OCI-LY3 (cell line): ENCODE data around the gene DLG1.

Source experiments
- H2AFZ ChIP-seq: fragments of 200-600, 300-600 bp; shearing (Covaris generic); 2 replicates; pipeline ENCODE4 v1.6.0; 2014; ENCODE audit warnings: antibody characterized with exemption, low read depth, low read length
- H3K27ac ChIP-seq: fragments of 200-600, 300-600 bp; sonication (generic); 2 replicates; pipeline ENCODE4 v1.5.1; 2014; ENCODE audit warnings: mild to moderate bottlenecking, low read length, moderate library complexity, mixed read lengths
- H3K27me3 ChIP-seq: fragments of 200-600, 300-600 bp; sonication (generic); 2 replicates; pipeline ENCODE4 v1.6.1; 2014; ENCODE audit warnings: low read depth, low read length, mixed read lengths
- H3K36me3 ChIP-seq: fragments of 200-600, 300-600 bp; sonication (generic); replicated peaks from 2 replicates; pipeline ENCODE3; 2014; ENCODE audit warnings: low read depth, low read length, mixed read lengths
- H3K4me1 ChIP-seq: fragments of 300-600, 200-600 bp; sonication (generic); 2 replicates; pipeline ENCODE4 v1.6.1; 2014; ENCODE audit warnings: low read length, mixed read lengths
- H3K4me2 ChIP-seq: fragments of 200-600, 300-600 bp; sonication (generic); 2 replicates; pipeline ENCODE4 v1.6.1; 2014; ENCODE audit warnings: low read length, mixed read lengths
- H3K4me3 ChIP-seq: fragments of 300-600, 200-600 bp; sonication (generic); 2 replicates; pipeline ENCODE4 v1.5.1; 2014; ENCODE audit warnings: antibody characterized with exemption, mild to moderate bottlenecking, low read length, moderate library complexity
- H3K79me2 ChIP-seq: fragments of 300-600, 200-600 bp; shearing (Covaris generic); 2 replicates; pipeline ENCODE4 v1.6.1; 2014; ENCODE audit warnings: mild to moderate bottlenecking, low read length, mixed read lengths
- H3K9ac ChIP-seq: fragments of 300-600, 200-600 bp; shearing (Covaris generic); 2 replicates; pipeline ENCODE4 v1.6.0; 2014; ENCODE audit warnings: mild to moderate bottlenecking, low read length, moderate library complexity
- H3K9me3 ChIP-seq: fragments of 200-600, 300-600 bp; shearing (Covaris generic); 2 replicates; pipeline ENCODE4 v1.6.1; 2014; ENCODE audit warnings: low read length, mixed read lengths; ENCODE audit not compliant: insufficient read depth
- H4K20me1 ChIP-seq: fragments of 200-600, 300-600 bp; sonication (generic); 2 replicates; pipeline ENCODE4 v1.6.1; 2016; ENCODE audit warnings: low read length, mixed read lengths; ENCODE audit not compliant: insufficient read depth
- CTCF ChIP-seq: fragments of 200-600, 300-600 bp; sonication (generic); IDR thresholded peaks from 2 replicates; pipeline ENCODE4 v1.5.1; 2014; ENCODE audit warnings: antibody characterized with exemption, low read length, low read depth
- EZH2phosphoT487 ChIP-seq: fragments of 200-600 bp; shearing (Covaris generic); IDR thresholded peaks from 2 replicates; pipeline ENCODE4 v1.6.1; 2018; ENCODE audit warnings: antibody characterized with exemption, mixed run types, low read depth

DLG1 gene

GRCh38 chr3:197298341-197298944 lies at the start of gene DLG1:
Gene DLG1 (minus strand): TSS chr3:197298612. CDS start chr3:197297204, 1,408 bp downstream.
- H3K27me3 ChIP-seq, result peaks cover 31% of the 10 kb centered on the region
- peaks cover 18% of the 10 kb centered on the region for H3K79me2 ChIP-seq
- peaks cover 16% of the 10 kb centered on the region for H3K4me1 ChIP-seq
- peak within 1 kb of the TSS; percentile 89 for H2AFZ ChIP-seq
- peak within 1 kb of the TSS; percentile 91 for H3K4me3 ChIP-seq
- peaks cover 7% of the 10 kb centered on the region for H3K36me3 ChIP-seq
- H3K9me3 ChIP-seq, result no peaks in the 10 kb centered on the region
- peak within 1 kb of the TSS; percentile 92 for H3K9ac ChIP-seq
- peak within 1 kb of the TSS; percentile 77 for H3K27ac ChIP-seq
- TF ChIP-seq CTCF, result no peak
- no peak for TF ChIP-seq EZH2phosphoT487
- peak within 1 kb of the TSS; percentile 97 for H3K4me2 ChIP-seq
- no peaks in the 10 kb centered on the region for H4K20me1 ChIP-seq

GRCh38 chr3:197348014-197348413 lies 49.6 kb upstream of the DLG1 start:
- Histone ChIP-seq H3K4me2 (no peak overlapping the region), H3K4me3 (no peak overlapping the region), H3K27ac (no peak overlapping the region), H3K79me2 (no peaks in the 10 kb centered on the region), H3K27me3 (no peaks in the 10 kb centered on the region; the same call in 1 of the 2 replicates), H3K9ac (no peak overlapping the region), H2AFZ (no peak overlapping the region), H3K4me1 (no peaks in the 10 kb centered on the region), H4K20me1 (no peaks in the 10 kb centered on the region), H3K9me3 (no peaks in the 10 kb centered on the region), H3K36me3 (no peaks in the 10 kb centered on the region)
- TF ChIP-seq EZH2phosphoT487 (no peak), CTCF (no peak)

- Histone ChIP-seq H2AFZ (no peak overlapping the region), H3K27ac (no peak overlapping the region), H4K20me1 (no peaks in the 10 kb centered on the region), H3K9ac (no peak overlapping the region), H3K9me3 (no peaks in the 10 kb centered on the region), H3K36me3 (no peaks in the 10 kb centered on the region), H3K4me1 (no peaks in the 10 kb centered on the region), H3K79me2 (no peaks in the 10 kb centered on the region), H3K27me3 (no peaks in the 10 kb centered on the region), H3K4me2 (no peak overlapping the region), H3K4me3 (no peak overlapping the region)
- TF ChIP-seq CTCF (no peak), EZH2phosphoT487 (no peak)
These were observed 47.0 kb upstream of the DLG1 start for GRCh38 chr3:197345390-197345789.

- Histone ChIP-seq H4K20me1 (no peaks in the 10 kb centered on the region), H3K4me2 (no peak overlapping the region), H3K27me3 (no peaks in the 10 kb centered on the region), H3K9me3 (no peaks in the 10 kb centered on the region), H3K9ac (no peak overlapping the region), H3K27ac (no peak overlapping the region), H2AFZ (no peak overlapping the region), H3K79me2 (no peaks in the 10 kb centered on the region), H3K4me1 (no peaks in the 10 kb centered on the region), H3K36me3 (no peaks in the 10 kb centered on the region), H3K4me3 (no peak overlapping the region)
- no peak for TF ChIP-seq EZH2phosphoT487
- TF ChIP-seq CTCF, result no peak
These were observed 46.3 kb upstream of the DLG1 start for GRCh38 chr3:197344582-197345318.
